Activated CD8-positive, alpha-beta memory T cell treated with anti-CD3 and anti-CD28 coated beads, Interleukin-2, amount 50 U/mL, for 24 hours (primary cell): ENCODE results near the gene CAND2.
"Not testable (repeated sequence)": the region's sequence is repeated elsewhere in the genome, so short reads cannot be mapped to it uniquely, and the experiment has no call there.

Experiments
- DNase-seq: peaks from one replicate; pipeline ENCODE4 v3.0.0-alpha.2; 2020; ENCODE audit errors: extremely low read depth

The CAND2 gene

GRCh38 chr3:12771236-12771635 lies 25.2 kb upstream of the CAND2 start:
- DNase-seq, result no peak

GRCh38 chr3:12772462-12772861 lies 24.0 kb upstream of the CAND2 start:
- no peak for DNase-seq

- DNase-seq, result no peak
Observed at GRCh38 chr3:12773030-12773709, 23.3 kb upstream of the CAND2 start.

GRCh38 chr3:12773710-12774086 lies 22.8 kb upstream of the CAND2 start:
- DNase-seq, result no peak

- no peak for DNase-seq
Observed at GRCh38 chr3:12774619-12775018, 21.9 kb upstream of the CAND2 start.

- DNase-seq, result no peak
Observed at GRCh38 chr3:12775226-12775625, 21.3 kb upstream of the CAND2 start.

- DNase-seq, result not testable (repeated sequence)
Observed at GRCh38 chr3:12775970-12776369, 20.5 kb upstream of the CAND2 start.

- DNase-seq, result no peak
Observed at GRCh38 chr3:12777171-12777570, 19.3 kb upstream of the CAND2 start.

- no peak for DNase-seq
Observed at GRCh38 chr3:12780751-12781150, 15.7 kb upstream of the CAND2 start.

GRCh38 chr3:12782172-12782815 lies 14.2 kb upstream of the CAND2 start:
- DNase-seq, result no peak

- DNase-seq, result no peak
Observed at GRCh38 chr3:12785096-12785495, 11.4 kb upstream of the CAND2 start.

- DNase-seq, result peak; percentile 25
Observed at GRCh38 chr3:12787346-12787745, 9.1 kb upstream of the CAND2 start.

GRCh38 chr3:12787967-12788690 lies 8.4 kb upstream of the CAND2 start:
- not testable (repeated sequence) for DNase-seq

GRCh38 chr3:12791430-12791829 lies 5.0 kb upstream of the CAND2 start:
- no peak for DNase-seq

- DNase-seq, result no peak
Observed at GRCh38 chr3:12793701-12794100, 2.8 kb upstream of the CAND2 start.

GRCh38 chr3:12797124-12797891 lies 828 bp downstream of the CAND2 start:
- no peak for DNase-seq

- DNase-seq, result no peak
Observed at GRCh38 chr3:12797892-12798558, 1.5 kb downstream of the CAND2 start.

- no peak for DNase-seq
Observed at GRCh38 chr3:12798559-12799179, 2.2 kb downstream of the CAND2 start.

GRCh38 chr3:12799525-12800440 lies 3.3 kb downstream of the CAND2 start:
- no peak for DNase-seq

- DNase-seq, result no peak
Observed at GRCh38 chr3:12803371-12803770, 6.9 kb downstream of the CAND2 start.
